B cell (primary cell): ENCODE results near the gene TCEAL7. TPM values are rescaled to one million over a fixed set of nuclear protein-coding genes. Genes with fewer than 3 reads are reported as not detected.
A peak's percentile ranks its signal among the peaks of the same experiment; 100 is the strongest.

Source experiments
- ATAC-seq: fragments of 200-7000 bp; cut with Tn5 transposase; one replicate; pipeline ENCODE4 v1.10.0; 2021; ENCODE audit warnings: low read depth, mild to moderate bottlenecking, moderate number of reproducible peaks, moderate library complexity
- CTCF ChIA-PET: fragments of 350-600 bp; sonication (Branson Sonifier 250); formaldehyde crosslinking; loops from one replicate; lab custom pipeline; 2021; ENCODE audit warnings: antibody characterized with exemption, inconsistent platforms; lab: Charles Lee
- POLR2A ChIA-PET: fragments of 350-600 bp; sonication (Branson Sonifier 250); formaldehyde crosslinking; loops from one replicate; lab custom pipeline; 2021; ENCODE audit warnings: antibody characterized with exemption; lab: Charles Lee
- DNase-seq: peaks from one replicate; pipeline ENCODE4 v3.0.0; 2013
- H2AFZ ChIP-seq: 2 replicates; pipeline ENCODE4 v1.6.1; 2012; ENCODE audit warnings: mild to moderate bottlenecking, low read depth, low read length; ENCODE audit not compliant: insufficient read depth, poor library complexity, severe bottlenecking
- H3K27ac ChIP-seq, 2 donors: 1 replicate in 1 of 2; 2 replicates in 1 of 2; pipeline ENCODE4 v1.5.1; 2012 to 2013; ENCODE audit warnings: low read length in 2 of 2, mild to moderate bottlenecking in 2 of 2, moderate library complexity in 1 of 2
- H3K27me3 ChIP-seq, 4 experiments: fragments of 200-600 bp in 1 of 4; sonication (generic) in 1 of 4; replicated peaks in 1 of 4; 1 replicate in 2 of 4; 2 replicates in 2 of 4; pipeline versions ENCODE4 v1.6.1 to v1.7.0; 2013 to 2016; ENCODE audit warnings: low read length in 3 of 4, mild to moderate bottlenecking in 2 of 4, mixed read lengths in 1 of 4, moderate library complexity in 1 of 4; ENCODE audit not compliant: insufficient read depth in 4 of 4, control insufficient read depth in 3 of 4; ENCODE audit errors: control extremely low read depth in 1 of 4
- H3K36me3 ChIP-seq, 2 experiments: replicated peaks in 1 of 2; 1 replicate in 1 of 2; 2 replicates in 1 of 2; pipeline versions ENCODE4 v1.6.1 to v1.7.1; 2013; ENCODE audit warnings: low read length in 1 of 2; ENCODE audit not compliant: insufficient read depth in 2 of 2, control insufficient read depth in 1 of 2; ENCODE audit errors: control extremely low read depth in 1 of 2, extremely low read depth in 1 of 2
- H3K4me1 ChIP-seq, 2 donors: fragments of 200-600 bp in 1 of 2; sonication (generic) in 1 of 2; 1 replicate in 1 of 2; 2 replicates in 1 of 2; pipeline versions ENCODE4 v1.5.1 to v1.6.1; 2013 to 2017; ENCODE audit warnings: low read length in 2 of 2; ENCODE audit not compliant: control insufficient read depth in 2 of 2, insufficient read depth in 2 of 2
- H3K4me2 ChIP-seq: replicated peaks from 2 replicates; pipeline ENCODE3; 2012; ENCODE audit warnings: mild to moderate bottlenecking, low read depth, low read length; ENCODE audit not compliant: poor library complexity, severe bottlenecking
- H3K4me3 ChIP-seq, 5 experiments: fragments of 200-600 bp in 1 of 5; sonication (generic) in 1 of 5; 1 replicate in 3 of 5; 2 replicates in 2 of 5; pipeline versions ENCODE4 v1.5.1 to v1.7.0; 2011 to 2016; ENCODE audit warnings: low read length in 4 of 5, mild to moderate bottlenecking in 4 of 5, low read depth in 2 of 5, control low read depth in 1 of 5, moderate library complexity in 1 of 5; ENCODE audit not compliant: insufficient read depth in 1 of 5; ENCODE audit errors: control extremely low read depth in 1 of 5, extremely low read depth in 1 of 5
- H3K79me2 ChIP-seq: fragments of 200-600 bp; sonication (generic); one replicate; pipeline ENCODE4 v1.6.0; 2016; ENCODE audit warnings: low read length; ENCODE audit not compliant: control insufficient read depth, insufficient read depth
- H3K9ac ChIP-seq: fragments of 200-600 bp; sonication (generic); 2 replicates; pipeline ENCODE4 v1.6.1; 2017; ENCODE audit warnings: mild to moderate bottlenecking, low read length, moderate library complexity
- H3K9me3 ChIP-seq, 3 donors: one replicate each; pipeline versions ENCODE4 v1.6.1 to v1.7.1; 2013; ENCODE audit warnings: low read length in 2 of 3; ENCODE audit not compliant: control insufficient read depth in 2 of 3, insufficient read depth in 1 of 3; ENCODE audit errors: control extremely low read depth in 1 of 3
- H4K20me1 ChIP-seq: 2 replicates; pipeline ENCODE4 v1.6.0; 2012; ENCODE audit warnings: mild to moderate bottlenecking, low read length; ENCODE audit not compliant: insufficient read depth, control insufficient read depth, poor library complexity, severe bottlenecking
- H3K27ac Mint-ChIP-seq: one replicate; pipeline ENCODE4 v1.8.0; 2021; ENCODE audit warnings: mixed read lengths
- H3K27me3 Mint-ChIP-seq: one replicate; pipeline ENCODE4 v1.8.0; 2021; ENCODE audit warnings: mixed read lengths
- H3K4me1 Mint-ChIP-seq: one replicate; pipeline ENCODE4 v1.8.0; 2021; ENCODE audit warnings: mixed read lengths
- H3K4me3 Mint-ChIP-seq: one replicate; pipeline ENCODE4 v1.8.0; 2021; ENCODE audit warnings: mixed read lengths
- H3K9me3 Mint-ChIP-seq: one replicate; pipeline ENCODE4 v1.8.0; 2022; ENCODE audit warnings: mixed read lengths; ENCODE audit not compliant: insufficient read depth
- CTCF ChIP-seq: fragments of 200-600 bp; IDR thresholded peaks from one replicate; pipeline ENCODE4 v1.8.0; 2022; ENCODE audit warnings: antibody characterized with exemption, mild to moderate bottlenecking
- EZH2 ChIP-seq: IDR thresholded peaks from 2 replicates; pipeline ENCODE4 v1.6.1; 2012; ENCODE audit warnings: borderline replicate concordance, low read depth, mild to moderate bottlenecking, moderate library complexity, low read length; ENCODE audit not compliant: insufficient read depth, poor library complexity, severe bottlenecking
- WGBS: methylation state at CpG from one replicate; pipeline ENCODE4 v1.1.5; 2013; ENCODE audit warnings: missing lambda C conversion rate; ENCODE audit not compliant: insufficient coverage; 5-methylcytosine and 5-hydroxymethylcytosine counted together
- intact Hi-C: fragments of 100-400 bp; cut with micrococcal nuclease; formaldehyde crosslinking; loops from one replicate; pipeline ENCODE4 v1.10.0; 2022
- polyA plus RNA-seq: library from polyadenylated mRNA; depleted of rRNA; stranded (reverse); fragments of >200 nt; gene quantifications from 2 replicates; pipeline ENCODE4 v1.2.3, GENCODE V29; 2012
- total RNA-seq, 2 donors: library from RNA; stranded (reverse); fragments of 120-200 nt in 1 of 2; gene quantifications; 1 replicate in 1 of 2; 2 replicates in 1 of 2; pipeline versions ENCODE4 v1.2.3 to v1.2.4, GENCODE V29; 2013 to 2022

TCEAL7 gene
- total and polyA plus RNA-seq, 2 donors (not counting 1 experiment from before 2014, with no cell fraction given), result not detected

- Mint-ChIP-seq H3K4me3 (peak overlapping the region; percentile 55), H3K9me3 (no peaks in the 10 kb centered on the region), H3K27ac (peak overlapping the region; percentile 6), H3K27me3 (no peaks in the 10 kb centered on the region), H3K4me1 (peaks cover 2% of the 10 kb centered on the region)
- WGBS, result 9% methylated on average over 13 of the region's 32 CpGs
- ATAC-seq (no peak), DNase-seq (no peak)
- no peaks in the 10 kb centered on the region for H3K9me3 ChIP-seq
- peak overlapping the region; percentile 72 for H3K9ac ChIP-seq
- peak overlapping the region in 4 of 5 experiments; percentile 57 to 71 (median 64) for H3K4me3 ChIP-seq
- H3K4me2 ChIP-seq, result peak overlapping the region; percentile 72
- H3K36me3 ChIP-seq, result no peaks in the 10 kb centered on the region
- CTCF ChIA-PET, result no interaction called here
- peak overlapping the region; percentile 74 for H2AFZ ChIP-seq
- peaks cover 4 to 10% of the 10 kb centered on the region in 2 donors for H3K4me1 ChIP-seq
- H3K79me2 ChIP-seq, result no peaks in the 10 kb centered on the region
- peak overlapping the region in 1 of 2 donors; percentile 79 for H3K27ac ChIP-seq
- TF ChIP-seq CTCF (no peak), EZH2 (no peak)
- no peaks in the 10 kb centered on the region for H3K27me3 ChIP-seq
- POLR2A ChIA-PET, result no interaction called here
- no peaks in the 10 kb centered on the region for H4K20me1 ChIP-seq
- intact Hi-C loops, result loop anchor here (2.0 kb wide), 1 partner anchor 55 kb away; the partner anchor contains the start of gene TCEAL8
These were observed 20.0 kb upstream of the TCEAL7 start for GRCh38 chrX:103309860-103310554.
